Endometrium (tissue), 2 donors: ENCODE data around the gene SNX32.
"Not testable (repeated sequence)": the region's sequence is repeated elsewhere in the genome, so short reads cannot be mapped to it uniquely, and the experiment has no call there.

ENCODE experiments used
- FAIRE-seq: peaks from 2 replicates; lab custom pipeline; 2012; peaks lifted over from hg19 to GRCh38; lab: Jason Lieb, UNC
- donor health status: control.
- donor health status: control.

Gene SNX32

GRCh38 chr11:65886826-65887722, 53.3 kb downstream of the SNX32 start:
- FAIRE-seq, result no peak

- no peak for FAIRE-seq
Measured at GRCh38 chr11:65887723-65888162, 54.0 kb downstream of the SNX32 start.

- FAIRE-seq, result no peak
Measured at GRCh38 chr11:65888163-65888814, 54.5 kb downstream of the SNX32 start, which contains the start of gene FIBP. Gene FIBP (minus strand): TSS chr11:65888471. CDS start chr11:65888418, 53 bp downstream.

DNA sequence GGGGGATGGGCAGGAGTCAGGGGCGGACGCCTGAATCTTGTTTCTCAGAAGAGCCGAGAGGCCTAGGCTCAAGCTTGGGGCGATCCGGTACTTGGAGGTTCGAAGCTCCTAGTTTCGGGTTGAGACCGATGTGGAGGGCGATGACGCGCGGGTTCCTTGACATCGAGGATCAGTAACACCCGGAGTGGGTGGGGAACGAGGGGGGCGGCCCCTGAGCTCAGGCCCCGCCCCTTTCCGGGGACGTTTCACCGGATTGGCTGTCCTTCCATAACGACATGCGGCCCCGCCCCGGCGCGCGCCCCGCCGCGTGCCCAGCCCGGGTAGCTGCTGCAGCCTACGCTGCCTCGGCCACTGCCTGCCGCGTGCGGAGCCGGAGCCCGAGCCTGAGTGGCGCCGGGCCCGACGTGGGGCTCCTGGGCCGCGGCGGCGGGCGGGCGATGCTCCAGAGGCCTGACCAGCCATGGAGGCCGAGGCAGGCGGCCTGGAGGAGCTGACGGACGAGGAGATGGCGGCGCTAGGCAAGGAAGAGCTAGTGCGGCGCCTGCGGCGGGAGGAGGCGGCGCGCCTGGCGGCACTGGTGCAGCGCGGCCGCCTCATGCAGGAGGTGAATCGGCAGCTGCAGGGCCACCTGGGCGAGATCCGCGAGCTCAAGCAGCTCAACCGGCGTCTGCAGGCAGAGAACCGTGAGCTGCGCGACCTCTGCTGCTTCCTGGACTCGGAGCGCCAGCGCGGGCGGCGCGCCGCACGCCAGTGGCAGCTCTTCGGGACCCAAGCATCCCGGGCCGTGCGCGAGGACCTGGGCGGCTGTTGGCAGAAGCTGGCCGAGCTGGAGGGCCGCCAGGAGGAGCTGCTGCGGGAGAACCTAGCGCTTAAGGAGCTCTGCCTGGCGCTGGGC, 56.8 kb downstream of the SNX32 start, which contains the start of gene CCDC85B:
Gene CCDC85B (plus strand): TSS at position 350 of the 895 bp plus-strand sequence. CDS start 111 bp downstream, at position 461.
- no peak for FAIRE-seq

DNA sequence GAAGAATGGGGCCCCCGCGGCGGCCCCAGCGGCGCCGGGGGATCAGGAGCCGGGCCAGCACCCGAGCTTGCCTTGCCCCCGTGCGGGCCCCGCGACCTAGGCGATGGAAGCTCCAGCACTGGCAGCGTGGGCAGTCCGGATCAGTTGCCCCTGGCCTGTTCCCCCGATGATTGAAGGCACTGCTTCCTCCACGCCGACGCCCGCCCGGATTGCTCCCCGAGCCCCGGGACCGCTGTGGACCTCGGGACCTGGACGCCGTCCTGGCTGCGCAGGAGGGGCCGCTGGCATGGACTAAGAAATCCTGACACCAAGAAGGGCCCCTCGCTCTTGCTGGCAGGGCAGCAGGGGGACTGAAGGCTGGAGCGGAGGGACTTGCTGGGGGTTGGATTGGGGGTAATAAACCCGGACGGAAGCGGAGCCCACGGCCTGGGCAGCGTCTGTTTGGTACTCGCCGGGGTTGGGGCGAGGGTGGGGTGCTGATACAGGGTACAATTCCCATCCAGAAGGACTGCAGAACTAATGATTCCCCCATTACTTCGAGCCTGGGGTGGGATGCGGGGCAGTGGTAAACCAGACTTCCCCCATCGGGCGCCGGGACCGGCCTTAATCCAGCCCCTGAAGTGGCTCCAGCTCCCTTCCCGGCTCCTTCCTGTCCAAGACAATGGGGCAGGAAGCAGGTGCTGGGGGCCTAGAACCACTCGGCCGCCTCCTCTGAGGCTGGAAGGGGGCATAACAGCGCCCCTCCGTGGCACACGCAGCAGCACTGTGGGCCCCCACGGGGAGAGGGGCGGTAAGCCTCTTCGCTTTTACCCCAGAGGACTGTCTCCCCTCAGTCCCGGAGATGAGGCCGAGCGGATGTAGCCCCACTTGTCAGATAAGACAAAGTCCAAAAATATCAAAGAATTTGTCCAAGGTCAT, 57.7 kb downstream of the SNX32 start:
- FAIRE-seq, result no peak

GRCh38 chr11:65892137-65892540, 58.4 kb downstream of the SNX32 start:
- not testable (repeated sequence) for FAIRE-seq

DNA sequence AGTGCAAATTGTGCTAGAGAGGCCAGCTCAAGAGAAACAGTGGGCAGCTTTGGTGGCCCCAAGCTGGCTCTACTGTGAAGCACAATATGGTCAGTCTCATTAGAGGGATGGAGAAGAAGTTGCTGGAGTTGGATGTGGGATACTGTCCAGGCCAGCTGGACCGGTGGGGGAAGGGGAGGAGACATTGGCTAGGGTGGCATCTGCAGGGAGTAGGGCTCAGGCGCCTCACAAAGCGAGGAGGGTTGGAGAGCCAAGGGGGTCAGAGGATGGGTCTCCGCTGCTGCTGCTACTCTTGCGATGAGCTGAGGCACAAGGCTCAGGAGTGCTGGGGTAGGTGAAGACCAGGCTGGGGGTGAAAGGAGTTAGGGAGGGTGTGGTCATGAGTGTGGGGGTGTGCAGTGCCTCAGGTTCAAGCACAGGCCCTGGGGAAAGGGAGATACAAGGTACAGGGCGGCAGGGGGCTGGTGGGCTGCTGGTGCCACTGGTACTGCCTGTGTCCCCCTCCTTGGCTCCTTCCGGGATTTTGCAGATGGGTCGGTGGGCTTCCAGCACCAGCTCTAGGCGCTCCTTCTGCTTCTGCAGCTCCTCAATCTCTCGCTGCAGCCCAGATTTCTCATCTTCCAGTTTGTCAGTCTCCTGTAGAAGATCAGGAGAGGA, 59.0 kb downstream of the SNX32 start:
- FAIRE-seq, result no peak

DNA sequence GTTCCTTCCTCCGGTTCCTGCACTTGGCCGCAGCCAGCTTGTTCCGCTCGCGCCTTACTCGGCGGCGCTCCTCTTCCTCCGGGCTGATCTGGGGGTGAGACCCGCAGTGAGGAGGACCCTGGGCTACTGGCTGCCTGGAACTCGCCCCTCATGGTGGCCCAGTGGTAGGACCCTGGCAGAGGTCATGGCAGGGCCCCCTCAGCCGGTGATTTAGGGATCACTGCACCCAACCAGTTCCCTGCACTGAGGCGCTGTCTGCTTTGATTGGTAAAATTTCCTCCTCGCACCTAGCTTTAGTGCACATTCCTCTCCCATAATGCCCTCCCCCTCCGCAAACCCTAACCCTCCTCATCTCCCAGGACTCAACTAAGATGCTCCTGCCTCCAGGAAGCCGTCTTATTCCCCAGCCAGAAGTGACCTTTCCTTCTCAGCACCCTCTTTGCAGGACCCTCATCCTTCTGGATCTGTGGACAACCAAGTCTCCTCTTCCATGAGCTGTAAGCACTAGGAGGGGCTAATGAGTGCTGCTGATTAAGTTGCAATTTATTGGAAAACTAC, 60.4 kb downstream of the SNX32 start:
- FAIRE-seq, result no peak

GRCh38 chr11:65895482-65895981, 61.8 kb downstream of the SNX32 start:
- FAIRE-seq, result no peak

DNA sequence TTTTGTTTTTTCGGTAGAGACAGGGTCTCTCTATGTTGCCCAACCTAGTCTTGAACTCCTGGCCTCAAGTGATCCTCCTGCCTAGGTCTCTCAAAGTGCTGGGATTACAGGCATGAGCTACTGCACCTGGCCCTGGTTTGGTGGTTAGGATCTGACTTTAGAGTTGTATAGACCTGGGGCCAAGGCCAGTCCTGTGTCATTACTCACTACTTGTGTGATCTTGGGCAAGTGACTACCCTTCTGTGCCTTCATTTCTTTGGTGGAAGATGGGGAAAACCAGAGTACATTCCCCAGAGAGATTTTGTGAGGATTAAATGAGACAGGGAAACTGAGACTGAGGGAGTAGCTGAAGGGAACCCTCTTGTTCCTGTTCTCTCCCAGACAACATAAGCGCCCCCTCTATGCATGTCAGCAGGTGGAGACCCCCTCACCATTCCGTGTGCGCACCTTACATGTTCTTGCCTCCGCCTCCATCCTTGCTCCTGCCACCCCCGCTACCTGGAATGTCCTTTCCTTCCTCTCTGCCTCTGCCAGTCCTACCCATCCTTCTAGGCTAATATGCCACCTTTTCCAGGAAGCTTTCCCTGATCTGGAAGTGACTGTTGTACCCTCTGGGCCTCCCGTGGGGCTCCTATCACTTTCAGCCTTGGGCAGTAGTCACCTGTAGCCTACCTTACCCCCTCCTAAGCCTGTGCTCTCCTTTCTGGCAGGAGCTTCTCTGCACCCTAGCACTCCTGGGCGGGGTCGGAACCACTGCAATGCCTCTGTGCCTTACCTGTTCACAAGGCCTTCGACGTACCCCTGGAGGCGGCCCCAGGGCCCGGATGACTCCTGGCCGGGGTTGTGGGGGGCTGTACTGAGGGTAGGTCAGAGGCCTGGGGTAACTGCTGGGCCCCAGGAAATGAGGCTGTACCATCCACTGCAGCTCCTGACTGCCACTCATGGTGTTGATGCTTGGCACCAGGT, 62.6 kb downstream of the SNX32 start:
- FAIRE-seq, result no peak

DNA sequence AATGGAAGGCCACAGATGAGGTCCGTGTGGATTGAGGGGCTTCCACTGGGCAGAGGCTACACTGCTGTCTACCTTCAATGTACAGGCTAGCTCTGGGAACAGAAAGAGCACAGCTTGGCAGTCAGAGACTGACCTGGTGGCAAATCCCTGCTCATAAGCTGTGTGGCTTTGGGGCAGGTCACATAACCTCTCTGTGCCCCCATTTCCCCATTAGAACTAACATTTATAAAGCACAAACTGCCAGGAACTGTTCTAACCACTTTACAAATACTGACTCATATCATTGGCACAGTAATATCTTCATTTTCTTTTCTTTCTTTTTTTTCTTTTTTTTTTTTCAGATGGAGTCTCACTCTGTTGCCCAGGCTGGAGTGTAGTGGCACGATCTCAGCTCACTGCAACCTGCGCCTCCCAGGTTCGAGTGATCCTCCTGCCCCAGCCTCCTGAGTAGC, 63.3 kb downstream of the SNX32 start:
- FAIRE-seq, result no peak

DNA sequence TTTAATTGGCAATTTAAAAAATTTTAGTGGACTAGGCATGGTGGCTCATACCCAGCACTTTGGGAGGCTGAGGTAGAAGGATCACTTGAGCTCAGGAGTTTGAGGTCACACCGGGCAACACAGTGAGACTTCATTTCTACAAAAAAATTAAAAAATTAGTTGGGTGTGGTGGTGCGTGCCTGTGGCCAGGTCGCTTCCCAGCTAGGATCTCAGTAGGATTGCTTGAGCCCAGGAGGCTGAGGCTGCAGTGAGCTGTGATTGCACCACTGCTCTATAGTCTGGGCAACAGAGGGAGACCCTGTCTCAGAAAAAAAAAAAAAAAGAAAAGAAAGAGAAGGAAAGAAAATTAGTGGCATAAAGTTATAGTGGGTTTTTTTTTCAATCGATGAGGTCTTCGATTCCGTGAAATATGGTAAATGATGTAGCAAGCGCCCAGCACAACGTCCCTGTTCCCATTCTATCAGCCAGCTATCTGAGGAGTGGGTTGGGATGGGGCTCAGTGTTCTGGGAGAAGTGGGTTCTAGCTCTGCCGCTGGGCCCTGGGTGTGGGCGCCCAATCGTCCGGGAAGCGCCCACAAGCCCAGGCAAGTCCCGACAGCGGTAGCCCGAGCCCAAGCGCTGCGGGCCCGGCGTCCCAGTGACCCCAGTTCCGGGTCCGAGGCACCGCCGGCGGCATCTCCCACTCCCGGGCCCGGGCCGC, 65.0 kb downstream of the SNX32 start:
- no peak for FAIRE-seq

- FAIRE-seq, result no peak
Measured at GRCh38 chr11:65899356-65900124, 65.8 kb downstream of the SNX32 start.

DNA sequence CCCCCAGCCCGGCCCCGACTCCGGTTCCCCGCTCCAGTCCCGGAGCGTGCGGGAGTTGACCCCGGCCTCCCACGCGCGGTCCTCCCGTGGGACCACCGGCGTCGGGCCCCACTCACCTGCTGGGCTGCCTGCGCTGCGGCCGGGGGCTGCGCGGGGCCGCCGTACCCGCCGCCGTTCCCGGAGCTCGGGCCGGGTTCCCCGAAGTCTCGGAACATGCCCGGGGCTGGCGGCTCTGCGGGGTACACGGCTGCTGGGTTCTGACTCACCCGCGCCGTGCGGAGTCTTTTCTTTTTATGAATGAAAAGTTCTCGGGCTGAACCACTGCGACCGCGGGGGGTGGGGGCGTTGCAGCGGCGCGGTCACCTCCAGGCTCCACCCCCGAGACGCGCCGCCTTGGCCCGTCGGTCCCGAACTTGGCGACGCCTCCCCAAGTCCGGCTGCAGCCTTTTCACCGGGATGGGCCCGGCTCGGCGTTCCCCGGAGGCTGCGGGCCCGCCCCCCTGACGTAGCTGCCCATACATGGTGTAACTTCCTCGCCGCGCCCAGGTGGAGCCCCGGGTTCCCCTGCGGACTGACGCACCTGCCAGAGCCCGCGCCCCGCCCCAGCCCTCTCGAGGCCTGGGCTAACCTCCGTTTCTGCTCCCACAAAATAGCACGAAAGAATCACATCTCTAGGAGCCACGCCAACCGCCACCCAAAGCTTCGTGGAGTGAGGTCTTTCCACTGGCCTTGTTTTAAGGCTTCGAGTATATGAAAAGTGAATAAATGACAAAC, 66.5 kb downstream of the SNX32 start, which contains the start of gene FOSL1:
Gene FOSL1 (minus strand): TSS at position 264 of the 774 bp plus-strand sequence. CDS start 49 bp downstream, at position 215.
- FAIRE-seq, result no peak

- FAIRE-seq, result no peak
Measured at GRCh38 chr11:65900899-65901180, 67.1 kb downstream of the SNX32 start.

GRCh38 chr11:65903068-65903481, 69.3 kb downstream of the SNX32 start:
- FAIRE-seq, result no peak
